Esophagus squamous epithelium (tissue), 5 donors: Measurements from ENCODE around the gene SAG. TPM values are rescaled to one million over a fixed set of nuclear protein-coding genes. Genes with fewer than 3 reads are reported as not detected.

Source experiments
- DNase-seq: peaks from one replicate; lab custom pipeline; 2025; lab: John Stamatoyannopoulos, UW
- H3K27ac ChIP-seq, 4 donors: fragments of 200-600 bp; sonication (generic); one replicate each; pipeline ENCODE4 v1.5.1; 2016 to 2019; ENCODE audit warnings: mild to moderate bottlenecking in 1 of 4
- H3K27me3 ChIP-seq, 4 donors: fragments of 200-600 bp; sonication (generic); 1 replicate in 3 of 4; 2 replicates in 1 of 4; pipeline versions ENCODE4 v1.5.1 to v1.6.0; 2017 to 2021; ENCODE audit warnings: antibody characterized with exemption in 1 of 4
- H3K36me3 ChIP-seq, 3 donors: fragments of 200-600 bp; sonication (generic); one replicate each; pipeline ENCODE4 v1.5.1; 2016 to 2019
- H3K4me1 ChIP-seq, 3 donors: fragments of 200-600 bp; sonication (generic); one replicate each; pipeline ENCODE4 v1.5.1; 2017 to 2019
- H3K4me3 ChIP-seq, 4 donors: fragments of 200-600 bp; sonication (generic); 1 replicate in 3 of 4; 2 replicates in 1 of 4; pipeline ENCODE4 v1.5.1; 2016 to 2019; ENCODE audit warnings: mild to moderate bottlenecking in 2 of 4, moderate library complexity in 1 of 4
- H3K9me3 ChIP-seq, 3 donors: fragments of 200-600 bp; sonication (generic); one replicate each; pipeline ENCODE4 v1.5.1; 2016 to 2019
- POLR2A ChIP-seq, 4 donors: fragments of 450-650 bp; IDR thresholded peaks; one replicate each; pipeline ENCODE4 v1.6.1; 2017; ENCODE audit warnings: antibody characterized with exemption in 4 of 4, mild to moderate bottlenecking in 4 of 4, moderate library complexity in 3 of 4
- WGBS, 2 donors: methylation state at CpG; one replicate each; pipeline ENCODE4 v1.1.5; 2018; 5-methylcytosine and 5-hydroxymethylcytosine counted together
- intact Hi-C: fragments of 100-400 bp; cut with DNase I; formaldehyde crosslinking; loops from one replicate; pipeline ENCODE4 v1.15.0; 2022
- total RNA-seq, 4 donors: library from RNA; depleted of rRNA; stranded (reverse); fragments of >200 nt; gene quantifications; one replicate each; pipeline ENCODE4 v1.1.0, GENCODE V29; 2016
- TF ChIP-seq, protein P1 (sequence below), 6 experiments: fragments of 450-650 bp in 4 of 6; fragments of 200-600 bp in 2 of 6; sonication (generic) in 2 of 6; IDR thresholded peaks; one replicate each; pipeline ENCODE4 v1.5.1; 2016 to 2019; ENCODE audit warnings: antibody characterized with exemption in 6 of 6, mild to moderate bottlenecking in 4 of 6, moderate library complexity in 4 of 6
- donor health status: DM: yes; HTN: yes; CAD: no.

The SAG gene
- total RNA-seq, 4 donors from 2014 or later = not detected

DNA sequence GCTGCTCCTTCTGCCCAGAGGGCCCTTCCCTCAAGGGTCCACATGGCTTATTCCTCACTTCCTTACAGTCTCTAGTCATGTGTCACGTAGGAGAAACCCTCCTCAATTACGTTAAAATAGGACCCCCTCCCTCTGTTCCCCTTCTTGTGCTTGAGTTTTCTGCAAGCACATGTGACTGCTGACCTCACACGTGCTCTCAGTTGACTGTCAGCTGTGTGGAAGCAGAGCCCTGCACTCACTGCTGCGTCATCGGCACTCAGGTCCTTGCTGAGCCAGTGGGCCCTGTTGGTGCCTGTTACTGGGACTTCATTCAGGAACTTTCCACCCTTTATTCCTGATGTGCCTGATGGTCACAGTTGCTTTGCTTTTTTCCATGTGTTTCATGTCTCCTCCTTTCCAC is 45.1 kb upstream of the SAG start:
- H3K27ac ChIP-seq = no peak overlapping the region
- 95 to 97% methylated on average over 5 of the region's 5 CpGs for WGBS, 2 donors
- no peaks in the 10 kb centered on the region for H3K27me3 ChIP-seq
- H3K9me3 ChIP-seq = no peaks in the 10 kb centered on the region
- no peak overlapping the region for H3K4me3 ChIP-seq
- H3K36me3 ChIP-seq = peaks cover 20 to 100% (median 44%) of the 10 kb centered on the region in 3 donors
- no peaks in the 10 kb centered on the region for H3K4me1 ChIP-seq
- intact Hi-C loops = no loop called here
- TF ChIP-seq, protein P1, sequence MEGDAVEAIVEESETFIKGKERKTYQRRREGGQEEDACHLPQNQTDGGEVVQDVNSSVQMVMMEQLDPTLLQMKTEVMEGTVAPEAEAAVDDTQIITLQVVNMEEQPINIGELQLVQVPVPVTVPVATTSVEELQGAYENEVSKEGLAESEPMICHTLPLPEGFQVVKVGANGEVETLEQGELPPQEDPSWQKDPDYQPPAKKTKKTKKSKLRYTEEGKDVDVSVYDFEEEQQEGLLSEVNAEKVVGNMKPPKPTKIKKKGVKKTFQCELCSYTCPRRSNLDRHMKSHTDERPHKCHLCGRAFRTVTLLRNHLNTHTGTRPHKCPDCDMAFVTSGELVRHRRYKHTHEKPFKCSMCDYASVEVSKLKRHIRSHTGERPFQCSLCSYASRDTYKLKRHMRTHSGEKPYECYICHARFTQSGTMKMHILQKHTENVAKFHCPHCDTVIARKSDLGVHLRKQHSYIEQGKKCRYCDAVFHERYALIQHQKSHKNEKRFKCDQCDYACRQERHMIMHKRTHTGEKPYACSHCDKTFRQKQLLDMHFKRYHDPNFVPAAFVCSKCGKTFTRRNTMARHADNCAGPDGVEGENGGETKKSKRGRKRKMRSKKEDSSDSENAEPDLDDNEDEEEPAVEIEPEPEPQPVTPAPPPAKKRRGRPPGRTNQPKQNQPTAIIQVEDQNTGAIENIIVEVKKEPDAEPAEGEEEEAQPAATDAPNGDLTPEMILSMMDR (IDR thresholded peaks at IDR 0.05) = no peak
- no peak for TF ChIP-seq POLR2A (IDR thresholded peaks at IDR 0.05)
- DNase-seq = no peak

DNA sequence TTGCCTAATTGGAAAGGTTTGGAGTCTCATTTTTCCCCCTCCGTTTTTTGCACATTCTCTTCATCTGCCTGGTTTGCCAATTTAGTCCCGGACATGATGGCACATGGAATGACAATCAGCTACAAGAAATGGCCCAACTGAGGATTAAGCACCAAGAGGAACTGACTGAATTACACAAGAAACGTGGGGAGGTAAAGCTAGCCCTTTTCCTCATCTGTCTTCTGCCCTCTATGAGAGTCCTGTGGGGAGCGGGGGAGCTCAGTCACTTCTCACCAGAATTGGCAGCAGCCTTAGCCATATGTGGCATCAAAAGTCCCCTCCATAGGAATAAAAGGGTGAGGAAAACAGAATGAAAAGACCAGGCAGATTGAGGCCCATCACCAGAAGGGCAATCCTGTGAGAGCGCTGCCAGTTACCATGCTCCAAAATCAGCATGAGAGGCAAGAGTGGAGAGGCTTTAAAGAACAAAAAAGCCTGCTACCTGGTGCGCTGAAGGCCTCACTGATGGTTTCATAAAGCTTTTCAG is 44.5 kb upstream of the SAG start:
- Histone ChIP-seq H3K4me1 (no peaks in the 10 kb centered on the region), H3K27ac (no peak overlapping the region), H3K27me3 (no peaks in the 10 kb centered on the region), H3K4me3 (no peak overlapping the region), H3K9me3 (no peaks in the 10 kb centered on the region), H3K36me3 (peaks cover 24 to 100% (median 43%) of the 10 kb centered on the region in 3 donors)
- WGBS, 2 donors = 79 to 98% methylated on average over 5 to 6 of the region's 6 CpGs
- intact Hi-C loops = no loop called here
- TF ChIP-seq, protein P1 (IDR thresholded peaks at IDR 0.05) = no peak
- TF ChIP-seq POLR2A (IDR thresholded peaks at IDR 0.05) = no peak
- DNase-seq = no peak

DNA sequence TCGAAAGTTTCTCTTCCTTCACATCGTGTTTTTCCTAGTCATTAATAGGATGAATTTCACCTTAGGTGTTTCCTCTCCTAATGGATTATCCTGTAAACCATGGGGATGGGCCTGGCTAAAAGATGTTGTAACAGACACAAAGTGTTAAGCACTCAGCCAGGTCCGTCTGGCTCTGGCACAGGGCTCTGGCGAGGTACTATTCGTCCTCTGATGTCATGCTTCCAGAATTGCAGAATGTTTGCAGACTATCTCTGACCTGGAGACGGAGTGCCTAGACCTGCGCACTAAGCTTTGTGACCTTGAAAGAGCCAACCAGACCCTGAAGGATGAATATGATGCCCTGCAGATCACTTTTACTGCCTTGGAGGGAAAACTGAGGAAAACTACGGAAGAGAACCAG is 42.9 kb upstream of the SAG start:
- TF ChIP-seq POLR2A (IDR thresholded peaks at IDR 0.05) = no peak
- TF ChIP-seq, protein P1 (IDR thresholded peaks at IDR 0.05) = no peak
- WGBS, 2 donors = 81 to 95% methylated on average over 7 to 8 of the region's 8 CpGs
- Histone ChIP-seq H3K9me3 (no peaks in the 10 kb centered on the region), H3K36me3 (peaks cover 24 to 100% (median 43%) of the 10 kb centered on the region in 3 donors), H3K27me3 (no peaks in the 10 kb centered on the region), H3K27ac (no peak overlapping the region), H3K4me3 (no peak overlapping the region), H3K4me1 (no peaks in the 10 kb centered on the region)
- intact Hi-C loops = no loop called here
- no peak for DNase-seq

DNA sequence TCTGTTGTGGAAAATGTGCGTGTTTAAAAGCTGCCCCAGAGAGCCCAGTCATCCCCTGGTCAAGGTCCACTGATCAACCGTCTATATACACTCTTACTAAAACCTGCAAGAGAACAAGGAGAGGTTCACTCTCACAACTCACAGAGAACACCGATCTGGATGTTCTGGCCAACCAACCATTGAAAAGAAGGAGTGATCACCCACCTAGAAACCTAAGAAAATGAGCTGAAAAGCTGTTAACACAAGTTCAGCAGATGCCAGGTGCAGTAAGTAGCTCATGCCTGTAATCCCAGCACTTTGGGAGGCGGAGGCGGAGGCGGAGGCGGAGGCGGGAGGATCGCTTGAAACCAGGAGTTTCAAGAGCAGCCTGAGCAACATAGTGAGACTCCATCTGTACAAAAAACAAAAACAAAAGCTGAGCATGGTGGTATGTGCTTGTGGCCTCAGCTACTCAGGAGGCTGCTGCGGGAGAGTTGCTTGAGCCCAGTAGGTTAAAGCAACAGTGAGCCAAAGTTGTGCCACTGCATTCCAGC is 41.7 kb upstream of the SAG start:
- no peak overlapping the region for H3K27ac ChIP-seq
- intact Hi-C loops = no loop called here
- H3K4me1 ChIP-seq = no peaks in the 10 kb centered on the region
- no peaks in the 10 kb centered on the region for H3K9me3 ChIP-seq
- H3K4me3 ChIP-seq = no peak overlapping the region
- 89 to 92% methylated on average over 9 of the region's 10 CpGs for WGBS, 2 donors
- peaks cover 24 to 100% (median 44%) of the 10 kb centered on the region in 3 donors for H3K36me3 ChIP-seq
- no peaks in the 10 kb centered on the region for H3K27me3 ChIP-seq
- no peak for DNase-seq
- no peak for TF ChIP-seq POLR2A (IDR thresholded peaks at IDR 0.05)
- TF ChIP-seq, protein P1 (IDR thresholded peaks at IDR 0.05) = no peak

DNA sequence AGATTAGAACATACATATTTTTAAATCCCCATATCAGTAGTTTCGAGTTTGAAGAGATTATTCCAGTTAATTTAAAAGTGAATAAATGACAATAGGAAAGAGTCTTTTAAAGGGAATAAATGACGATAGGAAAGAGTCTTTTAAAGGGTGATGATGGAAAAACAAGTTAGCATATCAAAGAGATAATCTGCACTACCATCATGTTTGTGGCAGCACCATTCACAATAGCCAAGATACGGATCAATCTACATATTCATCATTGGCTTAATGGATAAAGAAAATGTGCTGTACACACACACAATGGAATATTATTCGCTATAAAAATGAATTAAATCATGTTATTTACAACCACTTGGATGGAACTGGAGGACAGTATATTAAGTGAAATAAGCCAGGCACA is 41.1 kb upstream of the SAG start:
- no peak overlapping the region for H3K27ac ChIP-seq
- no peaks in the 10 kb centered on the region for H3K4me1 ChIP-seq
- DNase-seq = no peak
- TF ChIP-seq, protein P1 (IDR thresholded peaks at IDR 0.05) = no peak
- TF ChIP-seq POLR2A (IDR thresholded peaks at IDR 0.05) = no peak
- H3K27me3 ChIP-seq = no peaks in the 10 kb centered on the region
- WGBS, 2 donors = 91 to 94% methylated on average over 4 of the region's 4 CpGs
- H3K36me3 ChIP-seq = peaks cover 24 to 100% (median 46%) of the 10 kb centered on the region in 3 donors
- intact Hi-C loops = no loop called here
- H3K9me3 ChIP-seq = no peaks in the 10 kb centered on the region
- H3K4me3 ChIP-seq = no peak overlapping the region
